Measurements from ENCODE around the gene FGD4. TPM values are rescaled to one million over a fixed set of nuclear protein-coding genes. Genes with fewer than 3 reads are reported as not detected.

FGD4 gene
- total RNA-seq, 2 donors from 2014 or later, result 36.3 to 54.4 TPM

DNA sequence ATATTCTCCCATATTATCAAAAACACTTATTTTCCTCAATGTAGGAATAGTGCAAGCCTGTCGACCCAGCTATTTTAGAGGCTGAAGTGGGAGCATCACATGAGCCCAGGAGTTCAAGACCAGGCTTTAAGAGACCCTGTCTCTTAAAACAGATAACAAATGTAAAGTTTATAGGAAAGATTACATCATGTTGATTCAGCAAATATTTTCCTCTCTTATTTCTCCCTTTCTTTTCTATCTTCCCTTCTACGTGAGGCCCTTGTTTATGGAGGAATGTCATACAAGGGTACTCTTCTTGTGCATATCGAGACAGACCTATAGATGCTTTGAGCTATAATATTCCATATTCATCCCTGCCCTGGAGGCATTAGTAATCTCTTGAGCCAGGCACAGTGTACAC, 36.5 kb upstream of the FGD4 start:
- no peak for DNase-seq
- peaks cover 14% of the 10 kb centered on the region for H3K4me1 ChIP-seq
- intact Hi-C loops (cut with DNase I), result loop anchor here (10.0 kb wide), 2 partner anchors 82 to 302 kb away; no protein-coding TSS in a partner anchor
- no peaks in the 10 kb centered on the region for H3K9me3 ChIP-seq
- H3K4me3 ChIP-seq, result no peak overlapping the region
- no peak for ATAC-seq
- no peak overlapping the region for H3K27ac ChIP-seq
- H3K27me3 ChIP-seq, result no peaks in the 10 kb centered on the region
- 61 to 77% methylated on average over 3 of the region's 3 CpGs for WGBS, 2 donors
- TF ChIP-seq, protein P1, sequence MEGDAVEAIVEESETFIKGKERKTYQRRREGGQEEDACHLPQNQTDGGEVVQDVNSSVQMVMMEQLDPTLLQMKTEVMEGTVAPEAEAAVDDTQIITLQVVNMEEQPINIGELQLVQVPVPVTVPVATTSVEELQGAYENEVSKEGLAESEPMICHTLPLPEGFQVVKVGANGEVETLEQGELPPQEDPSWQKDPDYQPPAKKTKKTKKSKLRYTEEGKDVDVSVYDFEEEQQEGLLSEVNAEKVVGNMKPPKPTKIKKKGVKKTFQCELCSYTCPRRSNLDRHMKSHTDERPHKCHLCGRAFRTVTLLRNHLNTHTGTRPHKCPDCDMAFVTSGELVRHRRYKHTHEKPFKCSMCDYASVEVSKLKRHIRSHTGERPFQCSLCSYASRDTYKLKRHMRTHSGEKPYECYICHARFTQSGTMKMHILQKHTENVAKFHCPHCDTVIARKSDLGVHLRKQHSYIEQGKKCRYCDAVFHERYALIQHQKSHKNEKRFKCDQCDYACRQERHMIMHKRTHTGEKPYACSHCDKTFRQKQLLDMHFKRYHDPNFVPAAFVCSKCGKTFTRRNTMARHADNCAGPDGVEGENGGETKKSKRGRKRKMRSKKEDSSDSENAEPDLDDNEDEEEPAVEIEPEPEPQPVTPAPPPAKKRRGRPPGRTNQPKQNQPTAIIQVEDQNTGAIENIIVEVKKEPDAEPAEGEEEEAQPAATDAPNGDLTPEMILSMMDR (IDR thresholded peaks at IDR 0.05), result no peak
- TF ChIP-seq POLR2A (IDR thresholded peaks at IDR 0.05), result no peak
- no peaks in the 10 kb centered on the region for H3K36me3 ChIP-seq (replicated peaks in 1 of 2; ENCODE audit: insufficient read depth in 1 of 2, low read depth in 2 of 2)

DNA sequence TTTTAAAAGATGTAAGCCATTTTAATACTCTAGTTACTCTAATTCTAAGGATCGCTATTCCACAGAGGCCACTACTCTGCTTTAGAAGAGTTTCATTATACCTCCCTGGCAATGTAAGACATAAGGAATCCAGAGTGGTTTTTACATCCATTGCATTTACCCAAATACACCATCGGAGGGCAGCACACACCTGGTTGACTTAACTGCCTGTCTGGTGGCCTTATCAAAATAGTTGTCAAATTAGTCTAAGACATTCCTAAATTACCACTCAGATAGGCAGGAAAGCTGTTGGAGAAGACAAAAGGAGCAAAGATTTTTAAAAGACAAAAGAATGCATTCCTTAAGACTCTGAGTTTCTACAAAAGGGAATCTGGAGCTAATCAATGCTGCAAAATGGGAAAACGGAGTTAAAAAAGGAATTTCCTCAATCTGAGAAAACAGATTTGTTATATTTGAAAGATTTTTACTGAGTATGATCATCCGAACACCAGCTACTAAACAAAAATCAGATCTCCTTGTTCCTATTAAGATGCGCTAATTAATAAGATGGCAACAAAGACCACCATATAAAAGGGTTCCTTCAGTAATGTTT, 33.8 kb upstream of the FGD4 start:
- peak; percentile 64 to 72 (median 68) for DNase-seq
- ATAC-seq, result peak; percentile 82

DNA sequence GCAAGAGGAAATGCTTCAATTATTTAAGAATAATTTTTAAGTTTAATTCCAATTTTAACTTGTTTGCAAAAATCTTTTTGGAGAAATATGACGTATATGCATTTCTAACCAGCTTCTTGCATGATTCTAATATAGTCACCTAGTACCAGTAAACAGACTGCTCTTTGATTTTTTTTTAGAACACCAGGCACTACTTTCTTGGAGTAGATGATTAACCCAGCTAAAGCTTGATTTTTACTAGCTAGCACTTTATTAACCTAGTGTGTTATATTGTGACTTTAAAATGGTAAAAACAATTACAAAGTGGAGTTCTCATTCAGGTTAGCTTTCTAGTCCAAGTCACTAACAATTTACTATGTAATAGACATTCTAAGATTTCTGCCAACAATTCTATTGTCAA, 32.6 kb upstream of the FGD4 start:
- WGBS, 2 donors, result 27 to 33% methylated on average over 1 of the region's 1 CpG
- no peak overlapping the region for H3K4me3 ChIP-seq
- no peaks in the 10 kb centered on the region for H3K27me3 ChIP-seq
- no peaks in the 10 kb centered on the region for H3K9me3 ChIP-seq
- intact Hi-C loops (cut with DNase I), result loop anchor here (10.0 kb wide), 2 partner anchors 78 to 298 kb away; no protein-coding TSS in a partner anchor
- no peak for DNase-seq
- H3K4me1 ChIP-seq, result peaks cover 14% of the 10 kb centered on the region
- H3K36me3 ChIP-seq (replicated peaks in 1 of 2; ENCODE audit: insufficient read depth in 1 of 2, low read depth in 2 of 2), result no peaks in the 10 kb centered on the region
- ATAC-seq, result peak; percentile 60
- TF ChIP-seq, protein P1 (IDR thresholded peaks at IDR 0.05), result no peak
- no peak for TF ChIP-seq POLR2A (IDR thresholded peaks at IDR 0.05)
- H3K27ac ChIP-seq, result peak overlapping the region in 1 of 4 donors; percentile 41

More for the DNA sequence above, 33.8 kb upstream of the FGD4 start:
- intact Hi-C loops (cut with DNase I), result loop anchor here (10.0 kb wide), 2 partner anchors 79 to 299 kb away; no protein-coding TSS in a partner anchor
- TF ChIP-seq, protein P1 (IDR thresholded peaks at IDR 0.05), result peak; percentile 39 to 90 (median 84)
- TF ChIP-seq POLR2A (IDR thresholded peaks at IDR 0.05), result no peak
- Histone ChIP-seq H3K4me1 (peaks cover 14% of the 10 kb centered on the region), H3K27me3 (no peaks in the 10 kb centered on the region), H3K9me3 (no peaks in the 10 kb centered on the region), H3K36me3 (replicated peaks in 1 of 2; ENCODE audit: insufficient read depth in 1 of 2, low read depth in 2 of 2) (no peaks in the 10 kb centered on the region), H3K4me3 (no peak overlapping the region), H3K27ac (no peak overlapping the region)
- WGBS, 2 donors, result 37 to 40% methylated on average over 5 of the region's 5 CpGs

DNA sequence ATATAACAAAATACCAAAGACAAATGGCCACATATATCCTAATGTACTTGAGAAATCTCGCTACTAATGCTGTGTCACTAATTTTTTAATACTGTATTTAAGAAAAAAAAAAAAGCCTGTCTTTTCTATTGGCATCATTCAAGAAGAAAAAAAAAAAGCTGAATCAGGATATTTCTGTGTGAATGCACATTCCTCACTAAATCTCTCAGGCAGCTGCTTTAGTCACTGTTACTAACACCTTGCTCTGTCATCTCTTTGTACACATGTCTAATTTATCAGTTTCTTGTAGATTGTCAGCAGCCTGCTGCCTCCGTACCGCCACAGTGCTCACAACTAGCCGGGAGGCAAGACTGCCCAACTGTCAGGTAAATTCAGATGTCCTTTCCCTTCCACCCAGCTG, 32.0 kb upstream of the FGD4 start:
- Histone ChIP-seq H3K36me3 (replicated peaks in 1 of 2; ENCODE audit: insufficient read depth in 1 of 2, low read depth in 2 of 2) (no peaks in the 10 kb centered on the region), H3K27me3 (no peaks in the 10 kb centered on the region), H3K4me1 (peaks cover 14% of the 10 kb centered on the region), H3K4me3 (no peak overlapping the region), H3K9me3 (no peaks in the 10 kb centered on the region), H3K27ac (no peak overlapping the region)
- intact Hi-C loops (cut with DNase I), result loop anchor here (10.0 kb wide), 2 partner anchors 77 to 297 kb away; no protein-coding TSS in a partner anchor
- DNase-seq (no peak), ATAC-seq (no peak)
- no peak for TF ChIP-seq POLR2A (IDR thresholded peaks at IDR 0.05)
- TF ChIP-seq, protein P1 (IDR thresholded peaks at IDR 0.05), result no peak
- 29 to 39% methylated on average over 4 of the region's 4 CpGs for WGBS, 2 donors

DNA sequence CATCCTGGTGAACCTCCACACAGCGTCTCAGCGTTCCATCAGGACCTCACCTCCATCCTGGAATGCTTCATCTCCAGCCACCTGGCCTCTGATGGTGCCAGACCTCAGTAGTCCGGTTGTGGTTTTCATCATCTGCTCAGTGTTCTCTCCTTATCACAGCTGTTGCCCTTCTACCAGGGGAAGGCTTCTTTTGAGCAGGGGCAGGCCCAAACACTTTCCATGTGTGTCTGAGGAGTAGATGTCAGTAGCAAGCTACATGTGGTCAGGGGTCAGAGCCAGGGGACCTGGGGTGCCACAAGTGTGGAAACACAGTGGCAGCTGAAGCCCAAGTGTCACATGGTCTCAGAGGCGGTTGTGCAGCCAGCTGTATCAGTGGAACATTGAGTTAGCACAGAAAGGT, 30.2 kb upstream of the FGD4 start:
- H3K4me3 ChIP-seq, result no peak overlapping the region
- H3K27me3 ChIP-seq, result no peaks in the 10 kb centered on the region
- no peaks in the 10 kb centered on the region for H3K36me3 ChIP-seq (replicated peaks in 1 of 2; ENCODE audit: insufficient read depth in 1 of 2, low read depth in 2 of 2)
- TF ChIP-seq, protein P1 (IDR thresholded peaks at IDR 0.05), result no peak
- no peak for TF ChIP-seq POLR2A (IDR thresholded peaks at IDR 0.05)
- WGBS, 2 donors, result 45 to 80% methylated on average over 1 to 4 of the region's 4 CpGs
- no peak overlapping the region for H3K27ac ChIP-seq
- no peak for DNase-seq
- H3K4me1 ChIP-seq, result peaks cover 14% of the 10 kb centered on the region
- no peaks in the 10 kb centered on the region for H3K9me3 ChIP-seq
- intact Hi-C loops (cut with DNase I), result loop anchor here (10.0 kb wide), 2 partner anchors 76 to 296 kb away; no protein-coding TSS in a partner anchor
- ATAC-seq, result no peak

Measured in body of pancreas (tissue), 4 donors.